Sigmoid colon (tissue), 4 donors: ENCODE results near the gene SMIM38.

Source experiments
- CTCF ChIP-seq, 4 experiments: fragments of 450-650 bp in 3 of 4; fragments of 200-600 bp in 1 of 4; IDR thresholded peaks; one replicate each; pipeline ENCODE4 v1.5.1; 2016 to 2019; ENCODE audit warnings: antibody characterized with exemption in 4 of 4, mild to moderate bottlenecking in 3 of 4, moderate library complexity in 2 of 4
- EP300 ChIP-seq, 4 donors: sonication (generic); formaldehyde crosslinking; IDR thresholded peaks; one replicate each; pipeline ENCODE4 v1.6.1; 2017; ENCODE audit warnings: antibody characterized with exemption in 4 of 4
- POLR2A ChIP-seq, 2 donors: fragments of 450-650 bp; IDR thresholded peaks; one replicate each; pipeline ENCODE4 v1.6.1; 2016; ENCODE audit warnings: antibody characterized with exemption in 2 of 2, mild to moderate bottlenecking in 2 of 2, moderate library complexity in 2 of 2
- POLR2AphosphoS5 ChIP-seq, 4 donors: sonication (generic); formaldehyde crosslinking; IDR thresholded peaks; one replicate each; pipeline ENCODE4 v1.6.1; 2017; ENCODE audit warnings: antibody characterized with exemption in 4 of 4

- TF ChIP-seq CTCF (IDR thresholded peaks at IDR 0.05) = no peak
- no peak for TF ChIP-seq POLR2A (IDR thresholded peaks at IDR 0.05)
- no peak for TF ChIP-seq POLR2AphosphoS5 (IDR thresholded peaks at IDR 0.05)
- no peak for TF ChIP-seq EP300 (IDR thresholded peaks at IDR 0.05)
Observed at GRCh38 chr11:69198891-69199582, 43.3 kb downstream of the SMIM38 start.
